GM18508 (cell line): ENCODE data around the gene CLIC6.
A peak's percentile ranks its signal among the peaks of the same experiment; 100 is the strongest.
"Not testable (repeated sequence)": the region's sequence is repeated elsewhere in the genome, so short reads cannot be mapped to it uniquely, and the experiment has no call there.

Experiments used
- ATAC-seq: cut with Tn5 transposase; IDR thresholded peaks from one replicate; pipeline ENCODE4 v1.9.1; 2021; ENCODE audit warnings: moderate number of reproducible peaks; ENCODE audit not compliant: insufficient read depth, unreplicated experiment

Gene CLIC6

GRCh38 chr21:34715985-34716596, 47.3 kb downstream of the CLIC6 start:
- no peak for ATAC-seq

GRCh38 chr21:34718529-34718928, 49.7 kb downstream of the CLIC6 start:
- not testable (repeated sequence) for ATAC-seq

GRCh38 chr21:34722684-34723300, 54.0 kb downstream of the CLIC6 start:
- ATAC-seq, result no peak

GRCh38 chr21:34724131-34724856, 55.5 kb downstream of the CLIC6 start:
- ATAC-seq, result no peak

GRCh38 chr21:34724857-34725195, 56.0 kb downstream of the CLIC6 start:
- ATAC-seq, result no peak

- no peak for ATAC-seq
Observed at GRCh38 chr21:34726627-34727337, 58.0 kb downstream of the CLIC6 start.

GRCh38 chr21:34728479-34728878, 59.7 kb downstream of the CLIC6 start:
- no peak for ATAC-seq

GRCh38 chr21:34730194-34730593, 61.4 kb downstream of the CLIC6 start:
- no peak for ATAC-seq

GRCh38 chr21:34730756-34731445, 62.1 kb downstream of the CLIC6 start:
- ATAC-seq, result no peak

GRCh38 chr21:34732388-34732821, 63.6 kb downstream of the CLIC6 start:
- ATAC-seq, result no peak

- no peak for ATAC-seq
Observed at GRCh38 chr21:34733852-34734251, 65.1 kb downstream of the CLIC6 start.

- no peak for ATAC-seq
Observed at GRCh38 chr21:34734696-34735095, 65.9 kb downstream of the CLIC6 start.

- no peak for ATAC-seq
Observed at GRCh38 chr21:34736116-34736874, 67.5 kb downstream of the CLIC6 start.

- no peak for ATAC-seq
Observed at GRCh38 chr21:34737115-34737514, 68.3 kb downstream of the CLIC6 start.

- no peak for ATAC-seq
Observed at GRCh38 chr21:34740198-34740597, 71.4 kb downstream of the CLIC6 start.

GRCh38 chr21:34743285-34743684, 74.5 kb downstream of the CLIC6 start:
- ATAC-seq, result no peak

GRCh38 chr21:34743831-34744230, 75.0 kb downstream of the CLIC6 start:
- ATAC-seq, result no peak

- ATAC-seq, result no peak
Observed at GRCh38 chr21:34744801-34745200, 76.0 kb downstream of the CLIC6 start.

GRCh38 chr21:34745557-34746255, 76.9 kb downstream of the CLIC6 start:
- peak; percentile 51 for ATAC-seq
